ENCODE data around the gene SMAD6. TPM values are rescaled to one million over a fixed set of nuclear protein-coding genes. Genes with fewer than 3 reads are reported as not detected.

SMAD6 gene
- total RNA-seq, 2 donors from 2014 or later = 190 to 213 TPM

- Histone ChIP-seq H3K27ac (ENCODE audit: low read depth, low read length) (peak overlapping the region; percentile 15), H3K9ac (ENCODE audit: extremely low read depth, low read length, poor library complexity, severe bottlenecking) (no peak overlapping the region), H3K36me3 (ENCODE audit: control insufficient read depth, insufficient read depth, low read length) (peaks cover 75% of the 10 kb centered on the region), H3K4me3 (ENCODE audit: low read length) (no peak overlapping the region), H3K4me1 (ENCODE audit: control insufficient read depth, insufficient read depth, low read length) (peaks cover 2% of the 10 kb centered on the region), H3K27me3 (ENCODE audit: control insufficient read depth, insufficient read depth, low read length, poor library complexity, severe bottlenecking) (no peaks in the 10 kb centered on the region), H3K9me3 (ENCODE audit: control insufficient read depth, low read length) (no peaks in the 10 kb centered on the region)
- Mint-ChIP-seq H3K9me3 (no peaks in the 10 kb centered on the region), H3K36me3 (ENCODE audit: low read depth) (peaks cover 82% of the 10 kb centered on the region), H3K4me3 (no peak overlapping the region), H3K27me3 (ENCODE audit: insufficient read depth) (no peaks in the 10 kb centered on the region), H3K27ac (peak overlapping the region; percentile 26), H3K4me1 (peaks cover 19% of the 10 kb centered on the region)
- no peak for DNase-seq
- no peak for TF ChIP-seq CTCF (conservative IDR thresholded peaks at IDR 0.05)
- 98 to 100% methylated on average over 1 to 2 of the region's 2 CpGs for WGBS, 2 experiments (ENCODE audit: insufficient coverage in 1 of 2, insufficient read length in 1 of 2)
Observed at GRCh38 chr15:66726386-66726785, 24.4 kb downstream of the SMAD6 start.

GRCh38 chr15:66729331-66729951 is 27.4 kb downstream of the SMAD6 start:
- 64 to 72% methylated on average over 12 to 26 of the region's 26 CpGs for WGBS, 2 experiments (ENCODE audit: insufficient coverage in 1 of 2, insufficient read length in 1 of 2)
- Mint-ChIP-seq H3K36me3 (ENCODE audit: low read depth) (peaks cover 81% of the 10 kb centered on the region), H3K4me3 (no peak overlapping the region), H3K9me3 (no peaks in the 10 kb centered on the region), H3K4me1 (peaks cover 15% of the 10 kb centered on the region), H3K27ac (peak overlapping the region; percentile 52), H3K27me3 (ENCODE audit: insufficient read depth) (no peaks in the 10 kb centered on the region)
- Histone ChIP-seq H3K4me1 (ENCODE audit: control insufficient read depth, insufficient read depth, low read length) (no peaks in the 10 kb centered on the region), H3K9me3 (ENCODE audit: control insufficient read depth, low read length) (no peaks in the 10 kb centered on the region), H3K4me3 (ENCODE audit: low read length) (no peak overlapping the region), H3K27me3 (ENCODE audit: control insufficient read depth, insufficient read depth, low read length, poor library complexity, severe bottlenecking) (no peaks in the 10 kb centered on the region), H3K36me3 (ENCODE audit: control insufficient read depth, insufficient read depth, low read length) (peaks cover 73% of the 10 kb centered on the region), H3K27ac (ENCODE audit: low read depth, low read length) (peak overlapping the region; percentile 79), H3K9ac (ENCODE audit: extremely low read depth, low read length, poor library complexity, severe bottlenecking) (no peak overlapping the region)
- TF ChIP-seq CTCF (conservative IDR thresholded peaks at IDR 0.05) = no peak
- DNase-seq = no peak

GRCh38 chr15:66730168-66731021 is 28.4 kb downstream of the SMAD6 start:
- Mint-ChIP-seq H3K36me3 (ENCODE audit: low read depth) (peaks cover 75% of the 10 kb centered on the region), H3K27me3 (ENCODE audit: insufficient read depth) (no peaks in the 10 kb centered on the region), H3K4me1 (peaks cover 15% of the 10 kb centered on the region), H3K9me3 (no peaks in the 10 kb centered on the region), H3K27ac (peak overlapping the region; percentile 46), H3K4me3 (no peak overlapping the region)
- no peak overlapping the region for H3K4me3 ChIP-seq (ENCODE audit: low read length)
- no peak for DNase-seq
- WGBS, 2 experiments (ENCODE audit: insufficient coverage in 1 of 2, insufficient read length in 1 of 2) = 94 to 100% methylated on average over 2 to 4 of the region's 4 CpGs
- no peaks in the 10 kb centered on the region for H3K4me1 ChIP-seq (ENCODE audit: control insufficient read depth, insufficient read depth, low read length)
- no peak overlapping the region for H3K9ac ChIP-seq (ENCODE audit: extremely low read depth, low read length, poor library complexity, severe bottlenecking)
- no peak for TF ChIP-seq CTCF (conservative IDR thresholded peaks at IDR 0.05)
- peaks cover 72% of the 10 kb centered on the region for H3K36me3 ChIP-seq (ENCODE audit: control insufficient read depth, insufficient read depth, low read length)
- H3K27me3 ChIP-seq (ENCODE audit: control insufficient read depth, insufficient read depth, low read length, poor library complexity, severe bottlenecking) = no peaks in the 10 kb centered on the region
- no peak overlapping the region for H3K27ac ChIP-seq (ENCODE audit: low read depth, low read length)
- H3K9me3 ChIP-seq (ENCODE audit: control insufficient read depth, low read length) = no peaks in the 10 kb centered on the region
